Osteoblast (primary cell): ENCODE measurements around the gene CCDC24. TPM values are rescaled to one million over a fixed set of nuclear protein-coding genes. Genes with fewer than 3 reads are reported as not detected.

Source experiments
- DNase-seq: peaks from one replicate; pipeline ENCODE4 v3.0.0; 2011; ENCODE audit warnings: low spot score, mixed read lengths; ENCODE audit not compliant: insufficient read length; ENCODE audit errors: missing footprints
- H2AFZ ChIP-seq: 2 replicates; pipeline ENCODE4 v1.6.0; 2011; ENCODE audit warnings: mild to moderate bottlenecking, low read length
- H3K27ac ChIP-seq: 2 replicates; pipeline ENCODE4 v1.5.1; 2011; ENCODE audit warnings: mild to moderate bottlenecking, low read depth, low read length, moderate library complexity
- H3K27me3 ChIP-seq: 2 replicates; pipeline ENCODE4 v1.6.0; 2012; ENCODE audit warnings: mild to moderate bottlenecking, control low read depth, inconsistent platforms, low read length, moderate library complexity; ENCODE audit not compliant: insufficient read depth
- H3K36me3 ChIP-seq: 2 replicates; pipeline ENCODE4 v1.5.1; 2011; ENCODE audit warnings: mild to moderate bottlenecking, low read length, control low read depth, moderate library complexity; ENCODE audit not compliant: insufficient read depth
- H3K4me1 ChIP-seq: 2 replicates; pipeline ENCODE4 v1.5.1; 2011; ENCODE audit warnings: mild to moderate bottlenecking, low read length, control low read depth, moderate library complexity; ENCODE audit not compliant: insufficient read depth
- H3K4me2 ChIP-seq: 2 replicates; pipeline ENCODE4 v1.6.0; 2011; ENCODE audit warnings: mild to moderate bottlenecking, low read length; ENCODE audit not compliant: insufficient read depth
- H3K4me3 ChIP-seq: fragments of 200-600 bp; sonication (generic); 3 replicates; pipeline ENCODE4 v1.5.1; 2012; ENCODE audit warnings: mild to moderate bottlenecking, low read length, inconsistent platforms; ENCODE audit not compliant: insufficient read depth
- H3K79me2 ChIP-seq: 2 replicates; pipeline ENCODE4 v1.6.0; 2012; ENCODE audit warnings: mild to moderate bottlenecking, low read length, control low read depth, inconsistent platforms; ENCODE audit not compliant: insufficient read depth
- H3K9me3 ChIP-seq: 2 replicates; pipeline ENCODE4 v1.5.1; 2011; ENCODE audit warnings: low read depth, low read length, control low read depth
- H4K20me1 ChIP-seq: 2 replicates; pipeline ENCODE4 v1.6.0; 2012; ENCODE audit warnings: mild to moderate bottlenecking, low read length, control low read depth; ENCODE audit not compliant: insufficient read depth
- CTCF ChIP-seq: IDR thresholded peaks from 2 replicates; pipeline ENCODE4 v1.5.1; 2011; ENCODE audit warnings: mild to moderate bottlenecking, low read depth, low read length, moderate library complexity; ENCODE audit errors: extremely low read depth
- total RNA-seq: library from RNA; depleted of rRNA; stranded (reverse); fragments of >200 nt; gene quantifications from 2 replicates; pipeline ENCODE4 v1.2.3, GENCODE V29; 2012

The CCDC24 gene
- total RNA-seq, 1 donor: 2.9 TPM

DNA sequence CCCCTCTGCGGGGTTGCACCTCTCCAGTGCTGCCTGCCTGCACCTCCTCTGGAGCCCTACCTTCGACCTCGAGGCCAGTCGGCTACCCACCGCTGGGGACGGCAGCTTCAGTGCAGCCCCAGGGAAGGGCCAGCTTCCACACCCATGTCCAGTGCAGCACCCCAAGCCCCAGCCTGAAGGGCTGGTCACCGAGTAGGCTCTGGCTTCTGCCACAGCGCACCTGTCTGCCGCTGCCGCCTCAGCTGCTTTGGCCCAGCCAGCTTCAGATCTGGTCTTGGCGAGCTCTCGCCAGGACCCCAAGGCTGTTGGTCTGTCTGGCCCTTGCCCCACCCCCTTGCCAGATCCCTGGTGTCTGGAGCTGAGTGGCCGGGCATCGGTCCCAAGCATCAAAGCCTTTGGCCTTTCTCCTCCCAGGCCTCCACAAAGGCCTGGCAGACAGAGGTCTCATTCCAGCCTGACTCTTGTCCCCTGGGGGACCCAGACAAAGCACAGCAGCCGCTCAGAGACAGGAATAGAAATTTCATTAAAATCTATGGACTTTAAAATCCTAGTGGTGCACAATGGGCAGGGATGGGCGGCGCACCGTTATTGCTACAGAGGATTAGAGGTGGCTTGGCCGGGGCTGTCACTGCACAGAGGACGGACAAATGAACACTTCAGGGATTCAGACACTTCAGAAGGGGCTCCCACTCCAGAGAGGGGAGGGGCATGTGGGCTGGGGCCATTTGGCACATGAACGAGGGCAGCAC is 4.8 kb downstream of the CCDC24 start:
- TF ChIP-seq CTCF: no peak
- Histone ChIP-seq H3K27ac (no peak overlapping the region), H3K4me3 (no peak overlapping the region), H3K27me3 (no peaks in the 10 kb centered on the region), H2AFZ (no peak overlapping the region), H3K4me2 (no peak overlapping the region), H3K79me2 (no peaks in the 10 kb centered on the region), H3K4me1 (peaks cover 5% of the 10 kb centered on the region), H3K36me3 (no peaks in the 10 kb centered on the region), H4K20me1 (no peaks in the 10 kb centered on the region), H3K9me3 (no peaks in the 10 kb centered on the region)
- peak; percentile 79 for DNase-seq

DNA sequence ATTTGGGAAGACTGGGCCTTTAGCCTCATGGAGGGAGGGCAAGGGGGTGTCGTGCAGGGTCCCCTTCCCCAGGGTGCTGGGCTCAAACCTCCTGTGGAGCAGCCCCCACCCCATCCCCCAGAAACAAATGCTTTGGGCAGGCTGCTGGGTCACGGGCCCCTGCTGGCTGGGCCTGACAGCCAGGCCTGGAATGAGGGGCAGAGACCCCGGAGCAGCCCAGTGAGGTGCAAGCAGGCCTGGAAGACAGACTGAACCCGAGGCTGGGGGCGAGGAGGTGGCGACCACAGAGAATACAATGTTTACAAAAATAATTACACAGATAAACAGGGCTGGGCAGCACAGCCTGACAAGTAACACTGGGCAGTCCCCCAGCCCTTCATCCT is 5.3 kb downstream of the CCDC24 start:
- H3K4me3 ChIP-seq: no peak overlapping the region
- no peaks in the 10 kb centered on the region for H3K9me3 ChIP-seq
- no peaks in the 10 kb centered on the region for H3K79me2 ChIP-seq
- H3K36me3 ChIP-seq: no peaks in the 10 kb centered on the region
- H3K4me1 ChIP-seq: peaks cover 5% of the 10 kb centered on the region
- no peak for TF ChIP-seq CTCF
- no peak overlapping the region for H2AFZ ChIP-seq
- no peaks in the 10 kb centered on the region for H3K27me3 ChIP-seq
- H3K27ac ChIP-seq: no peak overlapping the region
- no peak overlapping the region for H3K4me2 ChIP-seq
- DNase-seq: no peak
- H4K20me1 ChIP-seq: no peaks in the 10 kb centered on the region

DNA sequence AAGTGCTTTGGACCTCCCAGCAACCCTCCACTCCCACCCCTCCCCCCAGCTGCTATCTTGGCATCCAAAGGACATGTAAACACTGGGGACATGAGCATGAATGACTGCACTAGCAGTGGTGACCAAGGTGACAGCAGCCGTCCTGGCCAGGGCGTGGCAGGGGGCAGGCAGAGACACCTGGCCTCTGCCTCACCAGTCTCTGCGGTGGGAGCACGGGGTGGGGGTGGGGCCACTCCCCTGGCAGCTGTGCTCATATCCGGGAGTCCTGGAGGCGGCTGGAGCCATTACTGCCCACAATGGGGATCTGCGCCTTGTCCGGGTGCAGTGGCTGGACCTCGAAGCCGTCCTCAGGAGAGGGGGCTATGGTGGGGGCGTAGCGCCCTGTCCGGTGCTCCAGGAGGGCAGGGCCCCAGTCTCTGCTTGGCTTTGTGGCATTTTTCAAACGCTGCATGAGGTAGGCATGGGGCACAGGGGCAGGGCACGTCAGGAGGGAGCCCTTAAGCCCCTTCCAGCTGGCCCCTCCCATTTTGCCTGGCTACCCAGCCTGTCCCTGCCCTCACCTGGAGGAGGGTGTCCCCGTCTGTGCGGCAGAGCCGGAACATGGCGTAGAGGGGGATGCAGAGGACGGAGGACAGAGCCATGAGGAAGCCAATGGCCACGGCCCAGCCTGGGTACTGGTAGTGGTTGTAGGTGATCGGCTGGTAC is 6.0 kb downstream of the CCDC24 start:
- H2AFZ ChIP-seq: no peak overlapping the region
- no peak for TF ChIP-seq CTCF
- no peak overlapping the region for H3K4me2 ChIP-seq
- H4K20me1 ChIP-seq: no peaks in the 10 kb centered on the region
- no peaks in the 10 kb centered on the region for H3K27me3 ChIP-seq
- no peaks in the 10 kb centered on the region for H3K36me3 ChIP-seq
- DNase-seq: no peak
- H3K79me2 ChIP-seq: no peaks in the 10 kb centered on the region
- H3K27ac ChIP-seq: no peak overlapping the region
- H3K4me3 ChIP-seq: no peak overlapping the region
- H3K9me3 ChIP-seq: no peaks in the 10 kb centered on the region
- H3K4me1 ChIP-seq: no peaks in the 10 kb centered on the region

- Histone ChIP-seq H2AFZ (no peak overlapping the region), H3K36me3 (no peaks in the 10 kb centered on the region), H3K4me1 (no peaks in the 10 kb centered on the region), H3K27me3 (no peaks in the 10 kb centered on the region), H3K4me2 (no peak overlapping the region), H3K4me3 (no peak overlapping the region), H3K79me2 (no peaks in the 10 kb centered on the region), H3K9me3 (no peaks in the 10 kb centered on the region), H4K20me1 (no peaks in the 10 kb centered on the region), H3K27ac (no peak overlapping the region)
- no peak for DNase-seq
- TF ChIP-seq CTCF: no peak
Observed at GRCh38 chr1:43998000-43998378, 6.6 kb downstream of the CCDC24 start.
